22Rv1 (cell line): ENCODE measurements around the gene SS18L1.

Source experiments
- ZFX ChIP-seq: fragments of 450-650 bp; IDR thresholded peaks from 2 replicates; pipeline ENCODE4 v1.6.1; 2017; ENCODE audit warnings: antibody characterized with exemption, borderline replicate concordance
- TF ChIP-seq, protein P1 (sequence below): fragments of 450-650 bp; IDR thresholded peaks from 2 replicates; pipeline ENCODE4 v1.5.1; 2017; ENCODE audit warnings: mild to moderate bottlenecking

GRCh38 chr20:62214067-62214466, 70.5 kb downstream of the SS18L1 start:
- TF ChIP-seq, protein P1, sequence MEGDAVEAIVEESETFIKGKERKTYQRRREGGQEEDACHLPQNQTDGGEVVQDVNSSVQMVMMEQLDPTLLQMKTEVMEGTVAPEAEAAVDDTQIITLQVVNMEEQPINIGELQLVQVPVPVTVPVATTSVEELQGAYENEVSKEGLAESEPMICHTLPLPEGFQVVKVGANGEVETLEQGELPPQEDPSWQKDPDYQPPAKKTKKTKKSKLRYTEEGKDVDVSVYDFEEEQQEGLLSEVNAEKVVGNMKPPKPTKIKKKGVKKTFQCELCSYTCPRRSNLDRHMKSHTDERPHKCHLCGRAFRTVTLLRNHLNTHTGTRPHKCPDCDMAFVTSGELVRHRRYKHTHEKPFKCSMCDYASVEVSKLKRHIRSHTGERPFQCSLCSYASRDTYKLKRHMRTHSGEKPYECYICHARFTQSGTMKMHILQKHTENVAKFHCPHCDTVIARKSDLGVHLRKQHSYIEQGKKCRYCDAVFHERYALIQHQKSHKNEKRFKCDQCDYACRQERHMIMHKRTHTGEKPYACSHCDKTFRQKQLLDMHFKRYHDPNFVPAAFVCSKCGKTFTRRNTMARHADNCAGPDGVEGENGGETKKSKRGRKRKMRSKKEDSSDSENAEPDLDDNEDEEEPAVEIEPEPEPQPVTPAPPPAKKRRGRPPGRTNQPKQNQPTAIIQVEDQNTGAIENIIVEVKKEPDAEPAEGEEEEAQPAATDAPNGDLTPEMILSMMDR = no peak
- TF ChIP-seq ZFX = no peak
